PC-9 (cell line): ENCODE measurements around the gene DAB1. TPM values are rescaled to one million over a fixed set of nuclear protein-coding genes. Genes with fewer than 3 reads are reported as not detected.

ENCODE experiments used
- BruUV-seq: library from RNA; stranded (reverse); fragments of 400-500 nt; replicated peaks from 2 replicates; lab custom pipeline; 2021; lab: Mats Ljungman, UMichigan
- CTCF ChIA-PET: fragments of 300-600 bp; sonication (Branson Sonifier 250); formaldehyde crosslinking; loops from one replicate; lab custom pipeline; 2022; ENCODE audit warnings: antibody characterized with exemption; lab: Charles Lee
- POLR2A ChIA-PET: fragments of 300-600 bp; sonication (Branson Sonifier 250); formaldehyde crosslinking; loops from one replicate; lab custom pipeline; 2022; ENCODE audit warnings: antibody characterized with exemption; ENCODE audit not compliant: unreplicated experiment; lab: Charles Lee
- DNase-seq, 2 experiments: peaks; one replicate each; pipeline versions ENCODE4 v3.0.0 to v3.0.0-alpha.2; 2015 to 2022; ENCODE audit warnings: mixed read lengths in 1 of 2
- H2AFZ ChIP-seq: fragments of 200-600 bp; sonication (generic); 2 replicates; pipeline ENCODE4 v1.8.1; 2017; ENCODE audit warnings: antibody characterized with exemption
- H3F3A ChIP-seq: fragments of 200-600 bp; sonication (generic); 2 replicates; pipeline ENCODE4 v1.8.1; 2017; ENCODE audit warnings: antibody characterized with exemption, mild to moderate bottlenecking, low read depth; ENCODE audit not compliant: insufficient read depth
- H3K27ac ChIP-seq: fragments of 200-600 bp; sonication (generic); 2 replicates; pipeline ENCODE4 v1.6.1; 2016; ENCODE audit warnings: mixed run types
- H3K27me3 ChIP-seq: fragments of 200-600 bp; sonication (generic); 2 replicates; pipeline ENCODE4 v1.6.1; 2016; ENCODE audit warnings: low read depth, mixed run types; ENCODE audit not compliant: insufficient read depth
- H3K36me3 ChIP-seq: fragments of 200-600 bp; sonication (generic); 2 replicates; pipeline ENCODE4 v1.6.1; 2016; ENCODE audit warnings: low read depth, mixed run types
- H3K4me1 ChIP-seq: fragments of 200-600 bp; sonication (generic); replicated peaks from 2 replicates; pipeline ENCODE4 v1.6.1; 2016; ENCODE audit warnings: mixed run types; ENCODE audit not compliant: insufficient read depth
- H3K4me2 ChIP-seq: fragments of 200-600 bp; sonication (generic); 2 replicates; pipeline ENCODE4 v1.6.1; 2017; ENCODE audit warnings: mixed run types
- H3K4me3 ChIP-seq: fragments of 200-600 bp; sonication (generic); 2 replicates; pipeline ENCODE4 v1.6.1; 2016; ENCODE audit warnings: mixed run types
- H3K79me2 ChIP-seq: fragments of 200-600 bp; sonication (generic); 2 replicates; pipeline ENCODE4 v1.6.1; 2017; ENCODE audit warnings: low read depth, mixed run types
- H3K9me2 ChIP-seq: fragments of 200-600 bp; sonication (generic); 2 replicates; pipeline ENCODE4 v1.8.1; 2017; ENCODE audit warnings: mild to moderate bottlenecking; ENCODE audit not compliant: insufficient read depth
- H3K9me3 ChIP-seq: fragments of 200-600 bp; sonication (generic); 2 replicates; pipeline ENCODE4 v1.8.1; 2016; ENCODE audit warnings: low read depth; ENCODE audit not compliant: insufficient read depth
- H4K20me1 ChIP-seq: fragments of 200-600 bp; sonication (generic); 2 replicates; pipeline ENCODE4 v1.8.1; 2017; ENCODE audit not compliant: insufficient read depth
- CTCF ChIP-seq: fragments of 200-600 bp; sonication (generic); conservative IDR thresholded peaks from 2 replicates; pipeline ENCODE4 v1.6.1; 2017; ENCODE audit warnings: mixed run types, antibody characterized with exemption, mild to moderate bottlenecking, moderate library complexity
- EZH2 ChIP-seq: fragments of 200-600 bp; sonication (generic); IDR thresholded peaks from 2 replicates; pipeline ENCODE4 v1.8.0; 2017; ENCODE audit warnings: antibody characterized with exemption, low read depth
- intact Hi-C: fragments of 100-400 bp; cut with micrococcal nuclease; formaldehyde crosslinking; loops from one replicate; pipeline ENCODE4 v1.10.0; 2022; ENCODE audit not compliant: unreplicated experiment
- total RNA-seq: library from RNA; stranded (reverse); gene quantifications from 2 replicates; pipeline ENCODE4 v1.2.3, GENCODE V29; 2021

DAB1 gene
- total RNA-seq, 1 experiment from 2014 or later: not detected

GRCh38 chr1:57163789-57164188 lies 260.1 kb downstream of the DAB1 start:
- Histone ChIP-seq H3K79me2 (no peaks in the 10 kb centered on the region), H3K36me3 (no peaks in the 10 kb centered on the region), H3K4me2 (no peak overlapping the region), H3F3A (no peaks in the 10 kb centered on the region), H4K20me1 (no peaks in the 10 kb centered on the region), H3K4me1 (no peaks in the 10 kb centered on the region), H3K27me3 (peaks cover 37% of the 10 kb centered on the region; the same call in 1 of the 2 replicates), H2AFZ (no peak overlapping the region), H3K4me3 (no peak overlapping the region), H3K9me2 (no peaks in the 10 kb centered on the region), H3K9me3 (no peaks in the 10 kb centered on the region), H3K27ac (no peak overlapping the region)
- no peak for TF ChIP-seq CTCF
- TF ChIP-seq EZH2: no peak
- intact Hi-C loops: no loop called here
- DNase-seq: no peak
- CTCF ChIA-PET: no interaction called here
- POLR2A ChIA-PET: no interaction called here
- BruUV-seq: no TSS peak

GRCh38 chr1:57163325-57163724 lies 260.5 kb downstream of the DAB1 start:
- POLR2A ChIA-PET: no interaction called here
- DNase-seq: no peak

GRCh38 chr1:57162607-57163261 lies 261.1 kb downstream of the DAB1 start:
- POLR2A ChIA-PET: no interaction called here
- no peak overlapping the region for H2AFZ ChIP-seq
- H3K27me3 ChIP-seq: peaks cover 37% of the 10 kb centered on the region; the same call in 1 of the 2 replicates
- H3K4me1 ChIP-seq: no peaks in the 10 kb centered on the region
- CTCF ChIA-PET: no interaction called here
- H3K79me2 ChIP-seq: no peaks in the 10 kb centered on the region
- no peaks in the 10 kb centered on the region for H4K20me1 ChIP-seq
- no peaks in the 10 kb centered on the region for H3K36me3 ChIP-seq
- BruUV-seq: no TSS peak
- no peaks in the 10 kb centered on the region for H3F3A ChIP-seq
- H3K9me2 ChIP-seq: no peaks in the 10 kb centered on the region
- no peak overlapping the region for H3K4me3 ChIP-seq
- TF ChIP-seq CTCF: no peak
- TF ChIP-seq EZH2: no peak
- intact Hi-C loops: no loop called here
- no peak overlapping the region for H3K27ac ChIP-seq
- H3K4me2 ChIP-seq: no peak overlapping the region
- no peaks in the 10 kb centered on the region for H3K9me3 ChIP-seq
- DNase-seq: no peak

More at GRCh38 chr1:57163325-57163724, 260.5 kb downstream of the DAB1 start:
- Histone ChIP-seq H2AFZ (no peak overlapping the region), H3K36me3 (no peaks in the 10 kb centered on the region), H3K4me1 (no peaks in the 10 kb centered on the region), H3K4me2 (no peak overlapping the region), H3K9me2 (no peaks in the 10 kb centered on the region), H3F3A (no peaks in the 10 kb centered on the region), H3K9me3 (no peaks in the 10 kb centered on the region), H3K4me3 (no peak overlapping the region), H3K27ac (no peak overlapping the region), H3K79me2 (no peaks in the 10 kb centered on the region), H3K27me3 (peaks cover 37% of the 10 kb centered on the region; the same call in 1 of the 2 replicates), H4K20me1 (no peaks in the 10 kb centered on the region)
- CTCF ChIA-PET: no interaction called here
- no TSS peak for BruUV-seq
- intact Hi-C loops: no loop called here
- TF ChIP-seq EZH2 (no peak), CTCF (no peak)
